NCI-H2171 (cell line): ENCODE data around the gene SETD5.

Experiments used
- DNase-seq: peaks from one replicate; lab custom pipeline; 2025; lab: John Stamatoyannopoulos, UW

SETD5 gene

DNA sequence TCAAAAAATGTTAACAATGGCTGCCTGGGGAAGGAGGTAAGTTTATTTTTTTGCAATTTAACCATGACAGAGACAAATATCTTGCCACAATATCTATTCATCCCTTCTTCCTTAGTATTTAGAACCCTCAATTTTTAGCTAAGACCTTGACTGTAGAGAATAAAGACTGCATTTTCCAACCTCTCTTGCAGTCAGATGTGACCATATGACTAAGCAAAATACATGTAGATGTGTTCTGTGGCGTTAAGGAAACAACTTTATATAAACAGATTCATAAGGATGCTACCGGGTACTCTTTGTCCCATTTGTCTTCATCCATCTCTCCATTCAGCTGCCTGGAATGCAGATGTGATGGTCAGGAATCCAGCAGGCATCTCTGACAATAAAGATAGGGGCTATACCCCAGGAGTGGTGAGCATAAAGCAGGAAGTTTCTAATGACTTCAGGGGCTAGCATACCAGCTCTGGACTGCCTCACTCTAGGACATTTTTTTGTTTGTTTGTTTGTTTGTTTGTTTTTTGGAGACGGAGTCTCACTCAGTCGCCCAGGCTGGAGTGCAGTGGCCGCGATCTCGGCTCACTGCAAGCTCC, 115.1 kb downstream of the SETD5 start:
- DNase-seq: no peak

DNA sequence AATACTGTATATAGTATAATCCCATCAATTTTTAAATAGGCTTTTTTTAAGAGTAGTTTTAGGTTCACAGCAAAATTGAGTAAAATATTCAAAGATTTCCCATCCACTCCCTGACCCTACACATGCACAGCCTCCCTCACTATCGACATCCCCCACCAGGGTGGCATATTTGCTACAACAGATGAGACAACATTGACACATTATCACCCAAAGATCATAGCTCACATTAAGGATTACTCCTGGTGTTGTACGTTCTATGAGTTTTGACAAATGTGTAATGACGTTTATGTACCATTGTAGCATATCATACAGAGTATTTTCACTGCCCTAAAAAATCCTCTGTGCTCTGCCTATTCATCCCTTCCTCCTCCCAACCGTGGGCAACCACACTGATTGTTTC, 116.9 kb downstream of the SETD5 start:
- no peak for DNase-seq

DNA sequence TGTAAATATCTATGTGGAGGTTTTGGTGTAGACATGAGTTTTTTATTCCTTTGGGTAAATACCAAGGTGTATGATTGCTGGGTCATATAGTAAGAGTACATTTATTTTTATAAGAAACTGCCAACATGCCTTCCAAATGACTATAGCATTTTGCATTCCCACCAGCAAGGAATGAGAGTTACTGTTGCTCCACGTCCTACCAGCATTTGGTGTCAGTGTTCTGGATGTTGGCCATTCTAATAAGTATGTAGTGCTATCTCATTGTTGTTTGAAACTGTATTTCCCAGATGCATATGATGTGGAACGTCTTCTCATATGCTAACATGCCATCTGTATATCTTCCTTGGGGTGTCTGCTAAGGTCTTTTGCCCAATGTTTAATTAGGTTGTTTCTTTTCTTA, 117.5 kb downstream of the SETD5 start:
- DNase-seq: no peak

DNA sequence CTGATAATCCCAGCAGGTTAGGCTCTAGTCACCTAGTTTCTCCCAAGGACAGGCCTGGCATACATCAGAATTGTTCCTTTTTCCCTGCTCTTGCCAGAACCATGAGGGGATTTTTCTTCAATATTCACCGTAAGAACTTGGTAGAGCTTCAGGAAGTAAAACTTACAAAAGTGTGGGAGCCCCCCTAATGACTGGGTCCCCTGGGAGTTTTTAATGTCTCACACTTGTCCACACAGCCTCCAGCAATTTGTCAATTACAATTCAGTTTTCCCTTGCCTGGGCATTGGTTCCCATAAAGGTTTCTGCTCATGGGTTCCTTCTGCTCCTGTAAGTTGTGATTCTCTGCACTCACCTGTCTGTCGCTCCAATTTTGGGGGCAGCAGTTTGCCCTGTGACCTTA, 127.7 kb downstream of the SETD5 start:
- no peak for DNase-seq
